OCI-LY1 (cell line): ENCODE results near the gene RASGEF1C.

Source experiments
- H2AFZ ChIP-seq: fragments of 200-600 bp; sonication (generic), shearing (Covaris generic); 2 replicates; pipeline ENCODE4 v1.6.0; 2014; ENCODE audit warnings: antibody characterized with exemption, mild to moderate bottlenecking, low read length
- H3F3A ChIP-seq: fragments of 200-600 bp; sonication (generic), shearing (Covaris generic); 2 replicates; pipeline ENCODE4 v1.6.0; 2014; ENCODE audit warnings: mild to moderate bottlenecking, antibody characterized with exemption, low read length, moderate library complexity; ENCODE audit not compliant: insufficient read depth
- H3K27ac ChIP-seq: fragments of 200-600 bp; sonication (generic); 2 replicates; pipeline ENCODE4 v1.5.1; 2014; ENCODE audit warnings: low read length, mixed run types, mild to moderate bottlenecking, low read depth; ENCODE audit not compliant: poor library complexity, severe bottlenecking
- H3K27me3 ChIP-seq: fragments of 200-600 bp; sonication (generic); 2 replicates; pipeline ENCODE4 v1.6.0; 2014; ENCODE audit warnings: antibody characterized with exemption, mild to moderate bottlenecking, low read length, moderate library complexity; ENCODE audit not compliant: insufficient read depth
- H3K36me3 ChIP-seq: fragments of 200-600 bp; sonication (generic); 2 replicates; pipeline ENCODE4 v1.6.1; 2014; ENCODE audit warnings: mild to moderate bottlenecking, antibody characterized with exemption, low read length, moderate library complexity, mixed read lengths; ENCODE audit not compliant: insufficient read depth
- H3K4me1 ChIP-seq: fragments of 200-600 bp; sonication (generic); 2 replicates; pipeline ENCODE4 v1.5.1; 2014; ENCODE audit warnings: mild to moderate bottlenecking, low read length, moderate library complexity; ENCODE audit not compliant: insufficient read depth, severe bottlenecking
- H3K4me2 ChIP-seq: fragments of 200-600 bp; sonication (generic), shearing (Covaris generic); 2 replicates; pipeline ENCODE4 v1.6.1; 2014; ENCODE audit warnings: low read length
- H3K4me3 ChIP-seq: fragments of 200-600 bp; sonication (generic); 2 replicates; pipeline ENCODE4 v1.5.1; 2014; ENCODE audit warnings: low read length, low read depth, mild to moderate bottlenecking, mixed read lengths; ENCODE audit not compliant: poor library complexity, severe bottlenecking
- H3K79me2 ChIP-seq: fragments of 200-600 bp; shearing (Covaris generic); 2 replicates; pipeline ENCODE4 v1.6.1; 2016; ENCODE audit warnings: mixed run types, low read length, mixed read lengths; ENCODE audit not compliant: insufficient read depth
- H3K9ac ChIP-seq: fragments of 200-600 bp; sonication (generic), shearing (Covaris generic); 2 replicates; pipeline ENCODE4 v1.6.1; 2014; ENCODE audit warnings: mild to moderate bottlenecking, low read length, mixed read lengths
- H3K9me2 ChIP-seq: fragments of 200-600 bp; sonication (generic), shearing (Covaris generic); 2 replicates; pipeline ENCODE4 v1.6.1; 2014; ENCODE audit warnings: low read depth, mild to moderate bottlenecking, low read length, mixed read lengths
- H3K9me3 ChIP-seq: fragments of 200-600 bp; shearing (Covaris generic); 2 replicates; pipeline ENCODE4 v1.6.1; 2014; ENCODE audit warnings: low read length, mixed read lengths
- H4K20me1 ChIP-seq: fragments of 200-600 bp; sonication (generic), shearing (Covaris generic); 2 replicates; pipeline ENCODE4 v1.6.0; 2016; ENCODE audit warnings: mild to moderate bottlenecking, low read length; ENCODE audit not compliant: insufficient read depth
- EZH2 ChIP-seq: fragments of 200-600 bp; sonication (generic), shearing (Covaris generic); IDR thresholded peaks from 2 replicates; pipeline ENCODE4 v1.8.0; 2017; ENCODE audit warnings: borderline replicate concordance, mixed run types, mild to moderate bottlenecking, antibody characterized with exemption, low read length, moderate library complexity, mixed read lengths
- TF ChIP-seq, protein P1 (sequence below): fragments of 200-600 bp; sonication (generic), shearing (Covaris generic); IDR thresholded peaks from 2 replicates; pipeline ENCODE4 v1.5.1; 2017; ENCODE audit warnings: mild to moderate bottlenecking, antibody characterized with exemption, low read length, moderate library complexity, mixed read lengths

The RASGEF1C gene

DNA sequence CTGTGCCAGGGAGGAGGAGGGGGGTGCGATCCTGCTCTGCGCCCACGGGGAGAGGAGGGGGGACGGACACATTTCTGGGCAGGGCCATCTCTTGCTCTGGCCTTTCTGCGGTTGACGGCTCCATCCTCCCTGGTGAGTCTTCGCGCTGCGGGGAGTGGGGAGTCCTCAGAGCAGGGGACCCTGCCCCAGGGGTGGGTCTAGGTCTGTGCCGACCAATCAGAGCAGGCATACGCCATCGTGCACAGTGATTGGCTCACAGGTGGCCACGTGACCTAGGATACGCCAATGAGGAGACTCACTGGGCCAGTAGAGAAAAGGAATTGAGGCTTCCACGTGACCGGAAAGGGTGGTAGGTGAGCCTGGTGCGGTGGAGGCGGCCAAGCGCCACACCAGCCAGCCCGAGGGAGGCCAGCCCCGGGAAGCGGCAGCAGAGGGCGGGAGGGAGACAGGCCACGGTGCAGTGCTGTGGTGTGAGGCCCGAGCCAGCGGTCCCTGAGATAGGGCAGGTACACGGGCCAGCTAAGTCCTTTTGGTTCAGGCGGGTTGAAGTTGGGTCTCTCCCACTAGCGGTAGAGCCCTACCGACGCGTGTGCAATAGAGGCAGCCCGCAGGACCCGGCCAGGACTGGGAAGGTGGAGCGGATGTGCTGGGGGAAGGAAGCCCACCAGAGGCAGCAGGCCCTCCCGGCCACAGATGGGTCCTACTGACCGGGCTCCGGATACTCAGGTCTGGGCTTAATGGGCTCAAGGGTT is 72.2 kb downstream of the RASGEF1C start:
- Histone ChIP-seq H2AFZ (no peak overlapping the region), H3K9me2 (no peaks in the 10 kb centered on the region), H3K4me1 (no peaks in the 10 kb centered on the region), H3K9ac (no peak overlapping the region), H3F3A (no peaks in the 10 kb centered on the region), H3K79me2 (no peaks in the 10 kb centered on the region), H3K27ac (no peak overlapping the region), H3K9me3 (no peaks in the 10 kb centered on the region), H4K20me1 (no peaks in the 10 kb centered on the region), H3K36me3 (no peaks in the 10 kb centered on the region), H3K4me2 (no peak overlapping the region), H3K27me3 (0 out of 2 replicates have a peak, but pooled peaks cover 2% of the 10 kb centered on the region), H3K4me3 (no peak overlapping the region)
- TF ChIP-seq, protein P1, sequence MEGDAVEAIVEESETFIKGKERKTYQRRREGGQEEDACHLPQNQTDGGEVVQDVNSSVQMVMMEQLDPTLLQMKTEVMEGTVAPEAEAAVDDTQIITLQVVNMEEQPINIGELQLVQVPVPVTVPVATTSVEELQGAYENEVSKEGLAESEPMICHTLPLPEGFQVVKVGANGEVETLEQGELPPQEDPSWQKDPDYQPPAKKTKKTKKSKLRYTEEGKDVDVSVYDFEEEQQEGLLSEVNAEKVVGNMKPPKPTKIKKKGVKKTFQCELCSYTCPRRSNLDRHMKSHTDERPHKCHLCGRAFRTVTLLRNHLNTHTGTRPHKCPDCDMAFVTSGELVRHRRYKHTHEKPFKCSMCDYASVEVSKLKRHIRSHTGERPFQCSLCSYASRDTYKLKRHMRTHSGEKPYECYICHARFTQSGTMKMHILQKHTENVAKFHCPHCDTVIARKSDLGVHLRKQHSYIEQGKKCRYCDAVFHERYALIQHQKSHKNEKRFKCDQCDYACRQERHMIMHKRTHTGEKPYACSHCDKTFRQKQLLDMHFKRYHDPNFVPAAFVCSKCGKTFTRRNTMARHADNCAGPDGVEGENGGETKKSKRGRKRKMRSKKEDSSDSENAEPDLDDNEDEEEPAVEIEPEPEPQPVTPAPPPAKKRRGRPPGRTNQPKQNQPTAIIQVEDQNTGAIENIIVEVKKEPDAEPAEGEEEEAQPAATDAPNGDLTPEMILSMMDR: no peak
- no peak for TF ChIP-seq EZH2

DNA sequence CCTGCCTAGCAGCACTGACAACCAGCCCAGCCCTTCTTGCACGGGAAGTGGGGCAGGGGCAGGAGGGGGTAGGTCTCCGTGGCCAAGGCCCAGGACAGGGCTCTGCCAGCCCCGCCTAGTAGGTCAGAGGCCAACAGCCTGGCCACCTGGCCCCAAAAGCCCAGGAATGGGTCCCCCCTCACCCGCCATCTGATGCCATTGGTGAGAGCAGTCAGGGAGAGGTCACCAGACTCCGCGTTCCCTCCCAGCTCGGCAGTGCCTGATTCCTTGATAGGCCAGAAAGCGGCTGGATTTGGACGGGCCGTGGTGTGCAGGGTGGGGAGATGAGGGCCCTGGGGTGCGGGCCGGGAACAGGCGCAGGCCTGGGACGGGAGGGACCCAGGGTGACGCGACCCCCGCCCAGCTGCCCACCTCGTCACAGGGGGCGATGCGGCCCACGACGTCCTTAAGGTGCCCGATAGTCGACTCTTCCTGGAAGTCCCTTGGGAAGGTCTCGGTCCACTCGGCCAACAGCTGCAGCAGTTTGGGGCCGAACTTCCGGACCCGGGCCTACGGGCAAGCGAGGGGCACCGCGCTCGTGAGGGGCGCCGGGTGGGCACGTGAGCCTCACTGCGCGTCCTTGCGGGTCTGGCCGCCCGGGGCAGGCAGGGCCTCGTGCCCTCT is 72.9 kb downstream of the RASGEF1C start:
- H3K9me2 ChIP-seq: no peaks in the 10 kb centered on the region
- TF ChIP-seq, protein P1: no peak
- TF ChIP-seq EZH2: no peak
- no peaks in the 10 kb centered on the region for H4K20me1 ChIP-seq

DNA sequence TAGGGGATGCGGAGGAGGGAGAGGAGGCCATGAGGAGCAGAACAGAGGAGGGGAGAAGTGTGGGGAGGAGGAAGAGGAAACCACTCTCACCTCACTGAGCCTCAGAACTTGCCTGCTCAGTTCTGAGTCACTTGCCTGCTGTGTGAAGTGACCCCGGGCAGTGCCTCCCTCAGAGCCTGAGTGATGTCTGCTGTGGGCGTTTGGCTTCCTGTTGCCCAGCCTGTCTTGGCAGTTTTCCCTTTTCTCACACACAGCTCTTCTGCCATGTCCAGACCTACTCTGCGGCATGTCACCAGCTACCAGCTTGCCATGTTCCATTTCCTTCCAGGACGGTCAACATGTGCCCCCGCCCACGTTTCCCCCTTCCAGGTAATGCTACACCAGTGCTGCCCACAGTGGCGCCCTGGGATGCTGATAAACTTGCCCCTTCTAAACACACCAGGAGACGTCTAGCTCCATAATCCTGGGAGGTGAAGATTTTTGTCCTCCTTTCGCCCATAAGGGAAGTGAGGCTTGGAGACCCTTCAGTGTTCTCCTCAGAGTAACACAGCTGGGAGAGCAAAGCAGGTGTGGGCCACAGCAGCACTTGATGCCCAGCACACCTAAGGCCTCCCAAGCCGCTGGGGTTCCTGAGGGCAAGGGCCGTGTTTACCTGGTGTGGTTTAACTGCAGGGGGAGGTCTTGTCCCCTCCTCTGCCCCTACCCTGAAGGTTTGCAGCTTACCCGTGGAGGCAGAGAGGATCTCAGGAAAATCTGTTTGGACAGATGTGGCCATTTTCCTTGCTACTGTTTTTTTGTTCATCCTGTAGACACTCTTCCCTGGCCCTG is 73.7 kb downstream of the RASGEF1C start:
- Histone ChIP-seq H3K4me3 (no peak overlapping the region), H3K27ac (no peak overlapping the region), H3K27me3 (0 out of 2 replicates have a peak, but pooled peaks cover 3% of the 10 kb centered on the region), H3F3A (no peaks in the 10 kb centered on the region), H3K9me2 (no peaks in the 10 kb centered on the region), H3K79me2 (no peaks in the 10 kb centered on the region), H3K36me3 (no peaks in the 10 kb centered on the region), H3K9ac (no peak overlapping the region), H3K4me1 (no peaks in the 10 kb centered on the region), H2AFZ (no peak overlapping the region), H3K9me3 (no peaks in the 10 kb centered on the region), H4K20me1 (no peaks in the 10 kb centered on the region), H3K4me2 (no peak overlapping the region)
- TF ChIP-seq, protein P1: no peak
- no peak for TF ChIP-seq EZH2

More for the DNA sequence above, 72.9 kb downstream of the RASGEF1C start:
- no peak overlapping the region for H3K4me3 ChIP-seq
- no peaks in the 10 kb centered on the region for H3K4me1 ChIP-seq
- no peaks in the 10 kb centered on the region for H3F3A ChIP-seq
- no peak overlapping the region for H3K4me2 ChIP-seq
- H3K27ac ChIP-seq: no peak overlapping the region
- no peak overlapping the region for H3K9ac ChIP-seq
- no peaks in the 10 kb centered on the region for H3K79me2 ChIP-seq
- no peak overlapping the region for H2AFZ ChIP-seq
- H3K36me3 ChIP-seq: no peaks in the 10 kb centered on the region
- no peaks in the 10 kb centered on the region for H3K9me3 ChIP-seq
- 0 out of 2 replicates have a peak, but pooled peaks cover 3% of the 10 kb centered on the region for H3K27me3 ChIP-seq
